Esophagus muscularis mucosa (tissue), 4 donors: ENCODE measurements around the gene SPDYE16.
"Not testable (repeated sequence)": the region's sequence is repeated elsewhere in the genome, so short reads cannot be mapped to it uniquely, and the experiment has no call there.

Experiments used
- CTCF ChIP-seq, 3 experiments: fragments of 200-600 bp in 2 of 3; fragments of 450-650 bp in 1 of 3; sonication (generic) in 2 of 3; IDR thresholded peaks; one replicate each; pipeline ENCODE4 v1.5.1; 2017 to 2019; ENCODE audit warnings: antibody characterized with exemption in 3 of 3, mild to moderate bottlenecking in 2 of 3, moderate library complexity in 1 of 3
- EP300 ChIP-seq: sonication (generic); formaldehyde crosslinking; IDR thresholded peaks from one replicate; pipeline ENCODE4 v1.6.1; 2017; ENCODE audit warnings: antibody characterized with exemption
- POLR2A ChIP-seq: fragments of 450-650 bp; IDR thresholded peaks from one replicate; pipeline ENCODE4 v1.6.1; 2017; ENCODE audit warnings: antibody characterized with exemption, moderate library complexity, mild to moderate bottlenecking, low read depth
- POLR2AphosphoS5 ChIP-seq, 2 donors: sonication (generic); formaldehyde crosslinking; IDR thresholded peaks; one replicate each; pipeline ENCODE4 v1.6.1; 2017; ENCODE audit warnings: antibody characterized with exemption in 2 of 2

GRCh38 chr7:76561342-76561741, 18.2 kb upstream of the SPDYE16 start:
- TF ChIP-seq POLR2A; CTCF (IDR thresholded peaks at IDR 0.05); EP300; POLR2AphosphoS5 (IDR thresholded peaks at IDR 0.05): not testable (repeated sequence)
